ENCODE results near the gene CD300H.

The CD300H gene

GRCh38 chr17:74512036-74512435 lies 55.3 kb downstream of the CD300H start:
- Histone ChIP-seq H3K4me3 (ENCODE audit: insufficient read depth, low read depth, low read length, poor library complexity, severe bottlenecking) (no peak overlapping the region), H3K27ac (ENCODE audit: insufficient read depth, low read length, poor library complexity, severe bottlenecking) (no peak overlapping the region), H3K9me3 (ENCODE audit: control insufficient read depth, low read length) (no peaks in the 10 kb centered on the region), H3K27me3 (replicated peaks; ENCODE audit: control insufficient read depth, insufficient read depth, low read length, poor library complexity, severe bottlenecking) (no peaks in the 10 kb centered on the region), H3K36me3 (ENCODE audit: control insufficient read depth, insufficient read depth, low read length) (no peaks in the 10 kb centered on the region), H3K4me1 (ENCODE audit: control insufficient read depth, insufficient read depth, low read length, poor library complexity, severe bottlenecking) (no peaks in the 10 kb centered on the region)
- no peak for DNase-seq
